Suprapubic skin (tissue), 3 donors: ENCODE data around the gene PLAU.

Experiments
- CTCF ChIP-seq, 2 donors: fragments of 200-600 bp in 1 of 2; fragments of 450-650 bp in 1 of 2; sonication (generic) in 1 of 2; IDR thresholded peaks; one replicate each; pipeline ENCODE4 v1.5.1; 2016 to 2019; ENCODE audit warnings: antibody characterized with exemption in 2 of 2, mild to moderate bottlenecking in 1 of 2, moderate library complexity in 1 of 2
- POLR2AphosphoS5 ChIP-seq, 3 donors: sonication (generic); formaldehyde crosslinking; IDR thresholded peaks; one replicate each; pipeline ENCODE4 v1.6.1; 2017; ENCODE audit warnings: antibody characterized with exemption in 3 of 3

- TF ChIP-seq CTCF (IDR thresholded peaks at IDR 0.05), result no peak
- TF ChIP-seq POLR2AphosphoS5 (IDR thresholded peaks at IDR 0.05), result no peak
Measured at GRCh38 chr10:73875139-73875475, 35.8 kb upstream of the PLAU start.
